Neural progenitor cell (in vitro differentiated cells): ENCODE measurements around the gene IGFBP6.

ENCODE experiments used
- EZH2 ChIP-seq: fragments of 200-600 bp; sonication (generic); IDR thresholded peaks from 2 replicates; pipeline ENCODE4 v1.6.1; 2017; ENCODE audit warnings: antibody characterized with exemption, mild to moderate bottlenecking, moderate library complexity
- TF ChIP-seq, protein P1 (sequence below): fragments of 200-600 bp; sonication (generic); IDR thresholded peaks from 2 replicates; pipeline ENCODE4 v1.5.1; 2017; ENCODE audit warnings: antibody characterized with exemption, mild to moderate bottlenecking

GRCh38 chr12:53113136-53113705 lies 15.8 kb downstream of the IGFBP6 start:
- TF ChIP-seq, protein P1, sequence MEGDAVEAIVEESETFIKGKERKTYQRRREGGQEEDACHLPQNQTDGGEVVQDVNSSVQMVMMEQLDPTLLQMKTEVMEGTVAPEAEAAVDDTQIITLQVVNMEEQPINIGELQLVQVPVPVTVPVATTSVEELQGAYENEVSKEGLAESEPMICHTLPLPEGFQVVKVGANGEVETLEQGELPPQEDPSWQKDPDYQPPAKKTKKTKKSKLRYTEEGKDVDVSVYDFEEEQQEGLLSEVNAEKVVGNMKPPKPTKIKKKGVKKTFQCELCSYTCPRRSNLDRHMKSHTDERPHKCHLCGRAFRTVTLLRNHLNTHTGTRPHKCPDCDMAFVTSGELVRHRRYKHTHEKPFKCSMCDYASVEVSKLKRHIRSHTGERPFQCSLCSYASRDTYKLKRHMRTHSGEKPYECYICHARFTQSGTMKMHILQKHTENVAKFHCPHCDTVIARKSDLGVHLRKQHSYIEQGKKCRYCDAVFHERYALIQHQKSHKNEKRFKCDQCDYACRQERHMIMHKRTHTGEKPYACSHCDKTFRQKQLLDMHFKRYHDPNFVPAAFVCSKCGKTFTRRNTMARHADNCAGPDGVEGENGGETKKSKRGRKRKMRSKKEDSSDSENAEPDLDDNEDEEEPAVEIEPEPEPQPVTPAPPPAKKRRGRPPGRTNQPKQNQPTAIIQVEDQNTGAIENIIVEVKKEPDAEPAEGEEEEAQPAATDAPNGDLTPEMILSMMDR = no peak
- no peak for TF ChIP-seq EZH2
